GM21390 (cell line): ENCODE data around the gene TNNT2.

Experiments
- ATAC-seq: cut with Tn5 transposase; IDR thresholded peaks from one replicate; pipeline ENCODE4 v1.9.1; 2021; ENCODE audit not compliant: unreplicated experiment

The TNNT2 gene

DNA sequence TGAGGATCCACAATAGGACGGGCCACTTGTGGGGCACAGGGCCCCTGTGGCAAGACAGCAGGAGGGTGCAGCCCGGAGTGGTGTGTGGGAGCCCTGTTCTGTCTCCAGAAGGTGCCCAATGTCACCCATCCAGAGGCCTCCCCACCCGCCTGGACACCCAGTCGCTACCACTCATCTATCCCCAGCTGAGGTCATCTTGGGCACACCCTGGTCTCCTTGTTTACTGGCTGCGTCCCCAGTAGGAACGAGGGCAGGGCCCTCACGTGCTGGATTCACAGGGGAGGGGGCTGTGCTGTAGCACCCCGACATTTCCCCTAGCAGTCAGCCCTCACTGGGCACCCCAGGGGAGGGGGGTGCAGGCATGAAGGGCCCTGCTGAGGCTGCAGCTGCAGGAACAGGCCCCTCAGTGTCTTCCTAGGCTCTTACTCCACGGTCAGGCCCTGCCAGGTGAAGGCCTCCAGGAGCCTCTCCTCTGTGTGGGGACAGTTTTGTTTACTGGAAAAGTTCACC is 2.3 kb upstream of the TNNT2 start:
- no peak for ATAC-seq

DNA sequence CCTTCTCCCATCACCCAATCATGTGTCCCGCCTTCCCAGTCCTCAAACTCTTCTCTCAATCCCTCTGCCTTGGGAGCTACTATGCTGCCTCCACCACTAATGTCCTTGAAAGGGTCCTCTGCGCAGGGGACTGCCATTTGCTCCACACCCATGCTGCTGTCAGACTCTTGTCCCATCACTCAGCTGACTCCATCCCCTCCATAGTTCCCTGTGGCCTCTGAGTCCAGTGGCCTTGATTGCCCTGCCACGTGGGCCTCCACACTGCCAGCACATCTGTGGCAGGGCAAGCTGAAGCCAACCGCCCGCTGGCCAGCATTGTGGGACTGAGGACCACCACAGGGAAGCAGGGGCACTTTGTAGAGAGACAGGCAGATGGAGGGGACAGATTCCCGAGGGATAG is 1.3 kb upstream of the TNNT2 start:
- ATAC-seq: no peak

GRCh38 chr1:201376464-201377374 is 761 bp downstream of the TNNT2 start:
- ATAC-seq: no peak

GRCh38 chr1:201376107-201376463 is 1.4 kb downstream of the TNNT2 start:
- ATAC-seq: no peak

GRCh38 chr1:201375169-201375568 is 2.3 kb downstream of the TNNT2 start:
- ATAC-seq: no peak

DNA sequence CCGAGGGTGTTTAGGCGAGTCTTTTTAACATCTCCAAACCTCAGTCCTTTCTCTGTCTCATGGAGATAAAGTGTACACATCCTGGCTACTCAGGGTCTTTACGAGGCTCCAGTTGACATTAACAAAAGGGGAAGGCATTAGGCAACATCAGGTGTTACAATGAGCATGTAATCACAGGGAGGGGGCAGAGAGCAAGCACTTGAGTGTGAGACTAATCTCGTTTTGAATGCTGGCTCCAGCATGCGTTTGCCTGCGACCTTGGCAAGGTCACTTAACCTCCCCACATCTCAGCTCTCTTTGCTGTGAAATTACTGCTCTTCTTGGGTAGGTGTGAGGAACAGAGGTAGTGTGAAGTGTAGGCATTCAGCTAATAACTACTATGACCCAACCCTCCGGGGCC is 3.1 kb downstream of the TNNT2 start:
- no peak for ATAC-seq

- ATAC-seq: no peak
Measured at GRCh38 chr1:201371792-201372191, 5.7 kb downstream of the TNNT2 start.

DNA sequence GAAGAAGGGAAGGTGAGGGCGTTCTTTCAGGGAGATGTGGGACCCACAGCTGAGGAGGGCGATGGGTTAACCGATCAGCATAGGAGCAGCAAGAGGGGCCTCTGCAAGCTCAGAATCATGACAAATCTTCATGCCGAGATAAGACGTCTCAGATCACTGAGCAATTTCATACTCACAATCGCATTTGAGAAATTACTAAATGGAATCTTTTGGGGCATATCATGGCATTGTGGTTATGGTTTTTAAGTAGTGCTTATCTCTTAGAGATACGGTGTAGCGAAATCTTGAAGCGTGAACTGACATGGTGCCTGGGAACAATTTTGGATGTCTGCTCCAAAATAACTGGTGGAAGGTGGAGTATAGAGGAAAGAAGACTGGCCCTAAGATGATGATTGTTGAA is 6.2 kb downstream of the TNNT2 start:
- ATAC-seq: no peak

GRCh38 chr1:201370500-201370899 is 7.0 kb downstream of the TNNT2 start:
- no peak for ATAC-seq

- no peak for ATAC-seq
Measured at GRCh38 chr1:201369209-201369608, 8.3 kb downstream of the TNNT2 start.

GRCh38 chr1:201366696-201367095 is 10.8 kb downstream of the TNNT2 start:
- ATAC-seq: no peak

- ATAC-seq: no peak
Measured at GRCh38 chr1:201365251-201365650, 12.2 kb downstream of the TNNT2 start.

GRCh38 chr1:201364808-201365105 is 12.7 kb downstream of the TNNT2 start:
- no peak for ATAC-seq

DNA sequence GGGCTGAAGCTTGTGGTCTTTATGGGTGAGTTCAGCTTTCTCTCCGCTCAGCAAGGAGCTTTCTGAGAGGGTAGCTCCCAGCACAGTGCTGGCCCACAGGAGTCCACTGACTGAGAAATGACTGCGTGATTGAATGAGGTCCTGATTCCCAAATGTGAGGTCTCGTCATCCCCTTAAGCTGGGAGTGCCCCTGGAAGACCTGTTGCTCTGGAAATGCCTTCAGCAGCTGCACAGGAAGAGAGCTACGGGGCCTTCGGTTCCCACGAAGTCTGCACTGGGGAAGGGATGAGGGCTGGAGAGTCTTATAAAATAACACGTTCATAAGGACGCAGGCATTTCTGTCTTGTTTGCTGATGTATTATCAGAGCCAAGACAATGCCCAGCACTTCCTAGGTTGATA is 14.0 kb downstream of the TNNT2 start:
- ATAC-seq: no peak

GRCh38 chr1:201362906-201363305 is 14.6 kb downstream of the TNNT2 start:
- no peak for ATAC-seq

- ATAC-seq: no peak
Measured at GRCh38 chr1:201361652-201362504, 15.6 kb downstream of the TNNT2 start.

- ATAC-seq: no peak
Measured at GRCh38 chr1:201360901-201361651, 16.4 kb downstream of the TNNT2 start.

DNA sequence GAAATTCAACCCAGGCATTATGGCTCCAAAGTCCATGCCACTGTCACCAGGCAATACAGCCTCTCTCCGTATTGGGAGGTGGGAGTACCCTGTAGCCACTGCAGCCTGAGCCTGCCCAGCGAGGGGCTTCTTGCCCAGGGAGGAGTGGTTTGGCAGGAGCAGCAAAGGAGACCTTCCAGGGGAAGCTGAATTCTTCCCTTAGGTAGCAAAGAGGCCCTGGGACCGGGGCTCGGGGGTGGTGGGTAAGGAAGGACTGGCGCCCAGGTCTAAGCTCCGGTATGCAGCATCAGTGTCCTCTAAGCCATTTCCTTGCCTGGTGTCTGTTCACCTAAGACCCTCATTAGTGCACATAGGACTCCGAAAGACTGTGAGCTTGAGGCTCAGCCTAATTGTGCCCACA is 17.0 kb downstream of the TNNT2 start:
- ATAC-seq: no peak

- ATAC-seq: no peak
Measured at GRCh38 chr1:201359873-201360210, 17.6 kb downstream of the TNNT2 start.

GRCh38 chr1:201359031-201359872 is 18.2 kb downstream of the TNNT2 start:
- no peak for ATAC-seq

DNA sequence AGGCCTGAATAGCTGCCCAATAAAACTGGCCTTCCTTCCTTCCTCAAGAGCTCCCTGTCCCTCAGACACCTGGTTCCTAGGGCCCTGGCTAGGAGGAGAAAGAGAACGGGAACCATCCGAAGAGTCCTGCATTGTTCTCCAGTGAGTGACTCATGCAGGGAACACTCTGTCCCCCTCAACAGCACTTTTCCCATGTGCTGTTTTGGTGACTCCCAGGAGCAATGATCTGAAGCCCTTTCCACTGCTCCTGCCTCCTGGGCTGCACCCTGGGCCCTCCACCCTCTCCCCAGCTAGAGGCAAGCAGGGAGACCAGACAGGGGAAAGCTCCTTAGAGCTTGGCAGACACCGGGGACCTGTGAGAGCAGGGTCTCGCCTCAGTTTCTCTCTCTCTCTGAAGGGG is 18.9 kb downstream of the TNNT2 start:
- ATAC-seq: no peak
